GM18511 (cell line): Measurements from ENCODE around the gene AFF4.
"Not testable (repeated sequence)": the region's sequence is repeated elsewhere in the genome, so short reads cannot be mapped to it uniquely, and the experiment has no call there.

Experiments used
- ATAC-seq: cut with Tn5 transposase; IDR thresholded peaks from one replicate; pipeline ENCODE4 v1.9.1; 2021; ENCODE audit warnings: mild to moderate bottlenecking, moderate library complexity; ENCODE audit not compliant: unreplicated experiment

AFF4 gene

GRCh38 chr5:132860742-132861141, 102.7 kb downstream of the AFF4 start:
- no peak for ATAC-seq

GRCh38 chr5:132859889-132860437, 103.5 kb downstream of the AFF4 start:
- no peak for ATAC-seq

DNA sequence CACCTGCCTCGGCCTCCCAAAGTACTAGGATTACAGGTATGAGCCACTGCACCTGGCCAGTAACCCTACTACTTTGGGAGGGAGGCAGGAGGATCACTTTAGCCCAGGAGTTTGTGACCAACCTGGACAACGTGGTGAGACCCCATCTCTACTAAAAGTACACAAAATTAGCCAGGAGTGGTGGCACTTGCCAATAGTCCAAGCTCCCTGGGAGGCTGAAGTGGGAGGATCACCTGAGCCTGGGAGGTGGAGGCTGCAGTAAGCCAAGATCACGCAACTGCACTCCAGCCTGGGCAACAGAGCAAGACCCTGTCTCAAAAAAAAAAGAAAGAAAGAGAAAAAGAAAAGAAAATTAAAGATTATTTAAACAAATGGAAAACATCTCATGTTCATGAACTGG, 107.4 kb downstream of the AFF4 start:
- ATAC-seq, result no peak

- not testable (repeated sequence) for ATAC-seq
Observed at GRCh38 chr5:132854992-132855391, 108.4 kb downstream of the AFF4 start.

- ATAC-seq, result no peak
Observed at GRCh38 chr5:132854301-132854700, 109.1 kb downstream of the AFF4 start.

- ATAC-seq, result no peak
Observed at GRCh38 chr5:132853790-132854189, 109.6 kb downstream of the AFF4 start.

DNA sequence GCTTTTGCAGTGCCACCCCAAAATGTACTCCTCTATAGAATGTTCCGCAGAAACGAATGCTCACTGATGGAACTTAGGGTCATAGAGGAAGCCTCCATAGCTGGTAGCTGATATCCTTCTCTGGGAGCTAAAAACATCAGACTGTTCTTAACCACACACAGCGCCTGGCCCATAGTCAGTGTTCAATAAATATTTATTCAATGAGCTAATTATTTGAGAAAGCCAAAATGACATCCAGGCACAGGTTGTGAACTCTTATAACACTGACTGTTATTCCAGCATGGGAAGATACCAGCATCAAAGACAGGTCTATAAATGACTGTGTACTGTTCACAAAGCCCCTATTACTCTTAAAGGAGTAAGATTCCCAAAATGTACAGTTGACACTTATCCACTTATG, 110.1 kb downstream of the AFF4 start:
- ATAC-seq, result no peak

GRCh38 chr5:132850066-132850465, 113.4 kb downstream of the AFF4 start:
- no peak for ATAC-seq

DNA sequence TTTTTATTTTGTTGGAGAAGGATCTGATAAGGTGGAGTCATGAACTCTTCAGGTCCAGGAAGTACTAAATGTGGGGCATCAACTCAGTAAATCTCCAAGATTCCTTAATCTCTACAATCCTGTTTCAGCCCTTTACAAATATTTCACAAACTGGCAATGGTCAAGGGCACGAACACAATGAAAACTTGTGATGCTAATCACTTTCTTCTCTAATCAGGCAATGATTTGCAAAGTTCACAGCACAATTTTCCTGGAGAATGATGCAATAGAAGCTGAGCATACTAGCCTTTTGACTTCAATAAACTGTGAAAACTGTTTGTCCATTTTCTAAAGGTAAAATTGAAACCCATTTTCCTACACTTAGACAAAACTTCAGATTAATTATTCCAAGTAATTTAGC, 114.1 kb downstream of the AFF4 start:
- no peak for ATAC-seq

DNA sequence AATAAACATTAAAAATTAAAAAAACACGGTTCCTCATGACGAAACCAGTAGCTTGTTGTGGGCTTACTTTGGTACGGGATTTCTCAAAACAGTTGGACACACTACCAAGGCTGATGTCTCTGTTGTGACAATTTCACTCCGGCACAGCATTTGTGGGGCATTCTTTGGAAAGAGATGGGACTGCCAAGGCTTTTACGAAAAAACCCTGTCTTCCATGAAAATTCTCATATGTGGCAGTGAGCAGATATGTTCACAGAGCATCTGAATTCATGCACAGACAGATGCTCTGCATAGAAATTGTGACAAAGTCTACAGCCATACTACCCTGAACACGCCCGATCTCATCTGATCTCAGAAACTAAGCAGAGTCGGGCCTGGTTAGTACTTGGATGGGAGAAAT, 115.2 kb downstream of the AFF4 start:
- no peak for ATAC-seq

- ATAC-seq, result no peak
Observed at GRCh38 chr5:132841305-132841704, 122.1 kb downstream of the AFF4 start.

GRCh38 chr5:132840896-132841295, 122.5 kb downstream of the AFF4 start:
- no peak for ATAC-seq

DNA sequence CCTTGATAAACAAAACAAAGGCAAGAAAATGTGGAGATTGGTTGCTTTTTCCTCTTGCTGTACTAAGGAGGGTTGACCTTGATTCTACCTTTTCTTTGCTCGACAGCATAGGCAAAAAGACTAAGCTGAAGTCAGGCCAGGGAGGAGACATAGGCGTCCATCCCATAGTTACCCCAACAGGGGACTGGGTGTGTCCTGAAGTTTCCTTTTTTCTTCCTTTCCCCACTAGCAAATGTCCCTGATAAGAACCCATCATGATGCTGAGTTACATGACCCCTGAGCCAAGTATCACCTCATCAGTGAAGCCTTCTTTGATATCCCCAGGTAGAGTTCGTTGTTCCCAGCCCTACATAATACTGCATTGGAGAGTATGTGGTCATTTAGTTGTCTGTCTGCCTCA, 123.1 kb downstream of the AFF4 start:
- ATAC-seq, result no peak

DNA sequence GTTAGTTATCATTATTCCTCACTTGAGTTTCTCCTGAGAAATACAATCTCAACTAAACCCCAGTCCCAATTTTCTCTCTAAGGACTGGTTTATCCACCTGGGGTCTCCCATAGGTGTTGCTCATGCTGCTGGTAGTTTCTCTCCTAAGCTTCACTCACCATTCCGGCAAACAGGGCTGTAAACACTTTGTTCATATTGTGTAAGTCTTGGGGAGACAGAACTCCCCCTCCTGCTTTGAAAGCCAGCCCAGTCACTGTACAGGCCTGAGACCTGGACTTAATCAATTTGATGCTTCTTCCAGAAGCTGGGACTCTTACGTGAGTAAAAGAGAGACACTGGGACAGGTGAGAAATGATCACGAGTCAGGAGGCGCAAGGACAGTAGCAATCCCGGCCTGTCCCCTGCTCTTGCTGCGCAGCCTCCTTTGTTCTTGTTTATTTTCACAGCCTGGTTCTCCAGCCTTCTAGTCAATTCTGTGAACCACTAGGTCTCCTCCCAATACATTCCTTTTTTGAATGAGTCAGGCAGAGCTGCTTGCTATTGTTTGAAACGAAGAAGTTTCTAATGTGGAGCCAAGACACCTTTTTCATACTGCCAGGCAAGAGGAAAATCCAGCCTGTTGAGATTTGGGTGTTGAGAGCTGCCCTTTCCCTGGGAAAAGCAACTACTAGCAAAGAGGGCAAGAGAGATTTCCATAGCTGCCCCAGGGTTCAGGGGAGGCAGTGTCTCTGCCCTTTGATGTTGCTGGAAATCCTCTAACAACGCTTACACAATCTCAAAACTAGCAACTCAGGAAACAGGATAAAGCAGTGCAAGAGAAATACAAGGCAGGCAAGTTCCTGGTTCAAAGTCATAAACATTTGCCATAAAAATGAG, 123.8 kb downstream of the AFF4 start:
- no peak for ATAC-seq

GRCh38 chr5:132838516-132839282, 124.7 kb downstream of the AFF4 start:
- ATAC-seq, result no peak

GRCh38 chr5:132837868-132838267, 125.6 kb downstream of the AFF4 start:
- ATAC-seq, result no peak

- no peak for ATAC-seq
Observed at GRCh38 chr5:132836852-132837251, 126.6 kb downstream of the AFF4 start.

- ATAC-seq, result no peak
Observed at GRCh38 chr5:132834057-132834456, 129.4 kb downstream of the AFF4 start.

DNA sequence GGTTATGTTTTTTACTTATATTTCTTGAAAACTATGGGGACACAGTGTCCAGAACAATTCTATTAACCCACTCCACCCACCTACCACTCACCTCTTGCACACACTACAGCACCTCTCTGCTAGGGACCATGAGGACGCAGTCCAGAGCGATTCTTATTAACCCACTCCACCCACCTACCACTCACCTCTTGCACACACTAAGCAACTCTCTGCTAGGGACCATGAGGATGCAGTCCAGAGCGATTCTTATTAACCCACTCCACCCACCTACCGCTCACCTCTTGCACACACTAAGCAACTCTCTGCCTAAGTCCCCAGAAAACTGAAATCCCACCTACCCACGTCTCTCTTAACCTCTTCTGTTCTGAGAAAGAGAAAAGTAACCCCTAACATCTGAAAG, 130.8 kb downstream of the AFF4 start:
- no peak for ATAC-seq

GRCh38 chr5:132831095-132831860, 132.2 kb downstream of the AFF4 start:
- no peak for ATAC-seq

DNA sequence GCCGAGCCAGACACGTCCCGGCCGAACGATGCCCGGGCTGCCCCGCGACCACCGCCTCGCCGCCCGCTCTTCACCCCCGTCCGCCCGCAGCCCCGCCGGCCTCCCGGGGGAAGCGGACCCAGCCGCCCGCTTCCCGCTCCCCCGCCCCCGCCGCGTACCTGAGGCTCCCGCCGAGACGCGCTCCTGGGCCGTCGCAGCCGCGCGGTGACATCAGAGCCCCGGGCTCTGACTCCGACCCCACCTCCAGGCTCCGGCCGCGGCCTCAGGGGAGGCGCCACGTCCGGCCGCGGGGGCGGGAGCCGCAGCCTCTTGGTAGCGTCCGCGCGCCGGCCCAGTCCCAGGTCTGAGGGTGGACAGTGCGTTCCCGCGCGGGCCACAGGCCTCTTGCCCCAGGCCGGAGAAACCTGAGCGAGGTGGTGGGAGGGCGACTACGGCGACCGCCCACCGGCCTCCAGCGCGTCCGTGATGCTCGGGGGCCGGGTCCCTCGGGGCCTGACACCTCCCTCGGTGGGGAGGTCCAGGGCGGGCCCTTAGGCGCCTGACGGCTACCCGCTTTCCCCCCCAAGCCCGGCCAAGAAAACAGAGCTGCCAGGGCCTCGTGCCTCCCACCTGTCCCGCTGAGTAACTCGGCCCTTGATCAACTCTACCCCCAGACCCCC, 132.9 kb downstream of the AFF4 start, which contains the start of gene SHROOM1:
Gene SHROOM1 (minus strand): TSS at position 212 of the 659 bp plus-strand sequence. CDS start 4,507 bp downstream, outside the sequence.
- ATAC-seq, result peak; percentile 81
